IPS-15b (cell line): ENCODE measurements around the gene KRTAP4-1.
"Not testable (repeated sequence)": the region's sequence is repeated elsewhere in the genome, so short reads cannot be mapped to it uniquely, and the experiment has no call there.

Experiments
- H3K27me3 ChIP-seq: one replicate; pipeline ENCODE4 v1.6.1; 2013; ENCODE audit warnings: low read length; ENCODE audit not compliant: control insufficient read depth, insufficient read depth
- H3K36me3 ChIP-seq: one replicate; pipeline ENCODE4 v1.6.1; 2013; ENCODE audit warnings: low read length; ENCODE audit not compliant: control insufficient read depth, insufficient read depth
- H3K4me1 ChIP-seq: one replicate; pipeline ENCODE4 v1.6.1; 2013; ENCODE audit warnings: mild to moderate bottlenecking, low read length; ENCODE audit not compliant: control insufficient read depth, insufficient read depth
- H3K4me3 ChIP-seq: one replicate; pipeline ENCODE4 v1.5.1; 2013; ENCODE audit warnings: low read depth, low read length
- H3K9ac ChIP-seq: one replicate; pipeline ENCODE4 v1.6.1; 2013; ENCODE audit warnings: low read depth, mild to moderate bottlenecking, low read length
- H3K9me3 ChIP-seq: one replicate; pipeline ENCODE4 v1.6.1; 2013; ENCODE audit warnings: mild to moderate bottlenecking, low read length; ENCODE audit not compliant: control insufficient read depth, insufficient read depth

The KRTAP4-1 gene

DNA sequence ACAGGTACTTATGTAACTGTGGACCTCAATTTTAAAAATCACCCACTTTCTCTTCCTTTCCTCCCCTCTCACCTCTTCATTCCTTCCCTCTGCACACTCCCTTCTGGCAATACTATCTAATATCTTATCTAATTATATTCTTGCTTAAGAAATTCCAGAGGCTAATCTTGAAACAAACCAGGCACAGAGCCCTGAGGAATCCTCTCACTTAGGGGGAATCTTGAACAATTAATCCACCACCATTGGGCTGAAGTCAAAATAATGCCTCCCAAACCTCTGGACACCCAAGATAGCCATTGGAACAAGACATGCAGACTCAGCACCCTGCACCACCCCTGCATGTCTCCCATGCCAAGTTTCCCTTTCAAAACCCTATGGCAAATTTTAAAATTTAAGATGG is 43.4 kb downstream of the KRTAP4-1 start:
- Histone ChIP-seq H3K4me1 (no peaks in the 10 kb centered on the region), H3K27me3 (no peaks in the 10 kb centered on the region), H3K9ac (no peak overlapping the region), H3K36me3 (no peaks in the 10 kb centered on the region), H3K9me3 (no peaks in the 10 kb centered on the region), H3K4me3 (no peak overlapping the region)

DNA sequence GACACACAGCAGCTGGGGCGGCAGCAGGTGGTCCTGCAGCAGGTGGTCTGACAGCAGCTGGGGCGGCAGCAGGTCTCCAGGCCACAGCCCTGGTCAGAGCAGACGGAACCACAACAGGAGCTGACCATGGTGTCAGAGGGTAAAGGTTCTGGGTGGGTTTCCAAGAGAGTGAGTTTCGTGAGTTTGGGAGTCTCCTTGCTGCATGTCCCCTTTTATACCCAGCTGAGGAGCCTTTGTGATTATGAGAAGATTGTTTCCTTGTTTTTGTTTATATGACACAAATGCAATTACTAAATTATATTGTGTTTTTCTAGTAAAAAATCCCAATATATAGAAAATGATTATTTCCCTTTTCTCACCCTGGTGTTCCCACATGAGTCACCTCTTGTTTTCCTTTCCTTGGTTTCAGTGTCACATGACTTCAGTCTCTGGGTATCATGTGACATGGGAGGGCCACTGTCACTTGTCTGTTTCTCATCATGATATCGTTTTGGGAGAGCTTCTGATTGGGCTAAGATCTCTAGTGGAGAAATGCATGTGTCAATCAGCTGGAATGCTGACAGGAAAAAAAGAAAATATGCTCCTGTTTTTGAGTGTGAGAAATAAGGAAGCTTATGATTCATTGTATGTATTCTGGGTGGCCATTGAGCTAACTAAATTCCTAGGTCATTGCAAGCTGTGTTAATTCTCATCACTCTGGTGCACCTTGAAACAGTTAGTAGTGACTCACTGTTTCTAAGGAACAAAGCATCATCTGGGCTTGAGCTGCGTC is 44.2 kb downstream of the KRTAP4-1 start, which contains the start of gene KRTAP4-6:
Gene KRTAP4-6 (minus strand): TSS at position 185 of the 772 bp plus-strand sequence. CDS start 57 bp downstream, at position 128.
- Histone ChIP-seq H3K9me3 (no peaks in the 10 kb centered on the region), H3K4me1 (no peaks in the 10 kb centered on the region), H3K9ac (no peak within 1 kb of the TSS), H3K27me3 (no peaks in the 10 kb centered on the region), H3K4me3 (no peak within 1 kb of the TSS), H3K36me3 (no peaks in the 10 kb centered on the region)

DNA sequence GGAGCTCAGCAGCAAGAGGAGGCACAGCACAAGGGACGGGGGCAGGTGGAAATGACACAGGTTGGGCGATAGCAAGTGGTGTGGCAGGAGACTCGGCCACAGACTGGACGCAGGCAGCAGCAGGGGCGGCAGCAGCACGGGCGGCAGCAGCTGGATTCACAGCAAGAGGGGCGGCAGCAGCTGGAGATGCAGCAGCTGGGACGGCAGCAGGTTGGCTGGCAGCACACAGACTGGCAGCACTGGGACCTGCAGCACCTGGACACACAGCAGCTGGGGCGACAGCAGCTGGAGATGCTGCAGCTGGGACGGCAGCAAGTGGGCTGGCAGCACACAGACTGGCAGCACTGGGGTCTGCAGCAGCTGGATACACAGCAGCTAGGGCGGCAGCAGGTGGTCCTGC is 44.8 kb downstream of the KRTAP4-1 start:
- not testable (repeated sequence) for H3K36me3 ChIP-seq, H3K9ac ChIP-seq, H3K27me3 ChIP-seq, H3K4me1 ChIP-seq, H3K4me3 ChIP-seq, H3K9me3 ChIP-seq
